CD4-positive, alpha-beta T cell treated with Interleukin-12 subunit alpha and Interleukin-12 subunit beta, for 1 hour (primary cell): ENCODE measurements around the gene ANKRD33.

Experiments
- DNase-seq: peaks from one replicate; pipeline ENCODE4 v3.0.0-alpha.2; 2020

ANKRD33 gene

DNA sequence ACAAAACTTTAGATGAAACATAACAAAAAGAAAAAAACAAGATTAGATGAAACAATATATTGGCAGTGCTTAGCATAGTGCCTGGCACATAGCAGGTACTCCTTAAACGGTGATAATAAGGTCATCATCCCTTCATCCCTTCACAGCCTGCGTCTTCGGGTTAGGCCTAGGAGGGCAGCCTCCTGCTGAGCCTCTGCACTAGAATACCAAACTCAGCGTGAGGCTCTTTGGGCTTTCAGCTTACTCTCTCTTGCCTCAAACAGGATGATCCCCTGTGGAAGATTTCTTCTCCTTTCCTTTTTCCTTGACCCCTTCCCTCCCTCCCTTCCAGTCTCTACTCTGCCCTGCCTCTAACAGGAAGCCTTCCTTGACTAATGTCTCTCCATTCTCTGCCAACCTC lies 25.0 kb upstream of the ANKRD33 start:
- DNase-seq = no peak

- DNase-seq = no peak
Observed at GRCh38 chr12:51863363-51863932, 24.5 kb upstream of the ANKRD33 start.

DNA sequence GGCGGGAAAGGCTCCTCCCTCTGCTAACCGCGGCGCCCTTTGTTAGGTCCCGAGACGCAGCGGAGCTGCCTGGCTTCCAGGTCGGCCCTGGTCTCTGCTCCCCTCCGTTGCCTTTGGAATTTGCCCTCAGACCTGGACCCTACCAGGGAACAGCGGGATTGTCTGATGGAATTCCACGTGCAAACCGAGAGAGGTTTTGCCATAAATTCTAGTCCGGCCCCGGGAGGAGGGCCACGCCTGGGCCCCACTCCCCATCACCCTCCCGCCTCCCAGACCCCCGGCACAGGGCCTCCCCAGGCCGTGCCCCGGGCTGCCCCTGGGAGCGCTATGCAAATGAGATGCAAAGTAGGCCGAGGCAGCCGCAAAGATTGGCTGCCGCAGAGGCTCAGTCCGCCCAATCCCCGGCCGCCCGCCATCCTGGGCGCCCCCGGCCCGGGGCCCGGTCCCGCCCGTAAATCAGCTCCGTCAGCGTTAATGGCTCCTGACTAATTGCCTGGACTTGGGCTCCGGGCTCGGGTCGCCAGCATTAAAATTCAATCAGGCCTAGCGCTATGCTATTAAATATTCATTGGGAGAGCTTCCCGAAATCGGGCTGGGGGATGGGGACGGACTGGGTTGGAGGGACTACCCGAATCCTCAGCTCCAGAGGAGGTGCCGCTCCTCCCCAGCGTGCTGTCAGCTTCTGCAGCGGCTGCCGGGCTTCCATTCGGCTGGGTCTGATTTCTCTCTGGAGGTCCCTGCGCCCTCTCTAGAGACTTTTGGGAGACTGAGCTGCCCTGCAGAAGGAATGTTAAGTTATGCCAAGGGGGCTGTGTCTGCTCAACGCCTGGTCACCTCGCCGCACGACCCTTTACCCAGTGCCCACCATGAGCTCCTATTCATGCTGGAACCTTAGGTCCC lies 23.7 kb upstream of the ANKRD33 start:
- DNase-seq = no peak

GRCh38 chr12:51864833-51865670 lies 22.9 kb upstream of the ANKRD33 start:
- DNase-seq = no peak

GRCh38 chr12:51865757-51866270 lies 22.1 kb upstream of the ANKRD33 start:
- no peak for DNase-seq

- DNase-seq = no peak
Observed at GRCh38 chr12:51866324-51866723, 21.6 kb upstream of the ANKRD33 start.

DNA sequence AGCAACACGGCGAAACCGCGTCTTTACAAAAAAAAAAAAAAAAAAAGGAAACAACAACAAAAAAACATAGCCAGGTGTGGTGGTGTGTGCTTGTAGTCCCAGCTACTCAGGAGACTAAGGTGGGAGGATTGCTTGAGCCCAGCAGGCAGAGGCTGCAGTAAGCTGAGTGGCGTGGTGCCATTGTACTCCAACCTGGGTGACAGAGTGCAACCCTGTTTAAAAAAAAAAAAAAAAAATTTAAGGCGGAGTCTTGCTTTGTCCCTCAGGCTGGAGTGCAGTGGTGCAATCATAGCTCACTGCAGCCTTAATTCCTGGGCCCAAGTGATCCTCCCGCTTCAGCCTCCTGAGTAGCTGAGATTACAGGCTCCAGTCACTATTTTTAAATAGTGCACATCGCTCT lies 21.1 kb upstream of the ANKRD33 start:
- DNase-seq = no peak

DNA sequence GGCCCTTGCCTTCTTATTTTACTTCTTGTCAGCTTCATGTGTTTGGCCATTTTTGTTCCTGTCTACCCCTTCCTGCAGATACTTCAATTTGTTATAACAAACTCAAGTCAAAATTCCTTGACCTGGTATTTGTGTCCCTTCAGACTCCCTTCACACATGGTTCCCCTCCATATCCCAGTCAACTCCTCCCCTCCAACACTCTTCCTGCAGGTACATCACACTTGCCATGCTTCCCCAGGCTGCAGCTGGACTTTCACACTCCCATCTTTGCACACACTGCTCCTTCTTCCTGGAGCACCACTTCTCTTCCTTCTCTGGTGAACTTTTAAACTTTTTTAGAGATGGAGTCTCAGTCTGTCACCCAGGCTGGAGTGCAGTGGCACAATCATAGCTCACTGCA lies 20.5 kb upstream of the ANKRD33 start:
- no peak for DNase-seq

DNA sequence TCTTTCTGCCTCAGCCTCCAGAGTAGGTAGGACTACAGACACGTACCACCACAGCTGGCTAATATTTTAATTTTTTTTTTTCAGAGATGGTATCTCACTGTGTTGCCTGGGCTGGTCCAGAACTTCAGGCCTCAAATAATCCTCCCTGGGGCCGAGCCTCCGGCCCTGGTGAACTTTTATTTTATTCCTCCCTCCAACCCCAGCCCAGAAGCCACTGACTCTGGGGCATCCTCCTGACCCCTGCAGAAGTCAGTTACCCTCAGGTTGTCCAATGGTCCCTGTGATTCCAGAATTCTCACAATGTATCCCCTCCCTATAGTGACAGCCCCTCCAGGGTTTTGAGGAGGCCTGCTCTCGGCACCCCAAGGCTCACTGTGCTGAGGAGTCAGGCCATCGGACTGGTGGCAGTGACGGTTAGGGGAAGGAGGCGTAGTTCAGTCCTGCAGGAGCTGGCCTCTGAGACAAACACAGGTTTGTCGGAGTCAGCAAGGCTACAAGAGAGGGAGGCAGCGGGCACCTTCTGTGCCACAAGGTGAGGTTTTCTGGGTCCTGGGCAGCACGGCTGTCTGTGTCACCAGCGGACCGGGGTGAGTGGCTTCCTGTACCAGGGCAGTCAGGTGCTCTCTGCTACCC lies 20.0 kb upstream of the ANKRD33 start:
- no peak for DNase-seq

- no peak for DNase-seq
Observed at GRCh38 chr12:51868821-51869495, 18.9 kb upstream of the ANKRD33 start.

DNA sequence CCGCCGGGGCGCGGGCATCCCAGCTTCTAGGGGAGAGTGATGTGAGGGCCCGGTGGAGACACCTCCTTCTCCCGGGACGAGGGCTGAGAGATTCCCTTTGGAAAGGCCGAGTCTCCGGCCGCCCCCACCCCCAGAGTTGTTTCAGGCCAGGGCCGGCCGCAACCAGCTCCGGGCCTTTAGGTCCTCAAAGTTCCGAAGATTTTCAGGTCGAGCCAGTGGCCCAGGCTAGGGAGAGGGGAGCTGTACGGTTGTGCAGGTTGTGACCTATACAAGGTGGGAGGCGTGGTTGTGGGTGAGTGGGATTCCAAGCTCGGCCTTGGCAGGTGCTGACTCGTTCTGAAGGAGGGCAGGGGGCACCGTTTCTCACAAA lies 18.4 kb upstream of the ANKRD33 start:
- no peak for DNase-seq

DNA sequence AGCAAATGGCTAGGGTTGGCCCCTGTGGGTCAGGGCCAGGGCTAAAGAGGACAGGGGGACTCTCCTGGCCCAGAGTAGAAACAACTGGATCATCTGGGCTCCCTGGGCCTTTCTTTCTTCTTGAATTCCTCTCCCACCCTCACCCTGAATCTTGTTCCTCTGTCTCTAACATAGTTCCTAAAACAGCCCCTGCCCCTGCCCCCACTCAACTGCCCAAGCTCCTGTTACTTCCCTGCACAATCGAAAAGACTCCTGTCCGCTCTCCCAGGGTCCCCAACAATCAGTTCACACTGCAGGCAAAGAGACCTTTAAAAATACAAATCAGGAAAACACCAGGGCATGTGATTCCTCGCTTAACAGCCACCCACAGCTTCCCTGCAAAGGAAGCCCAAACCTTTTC lies 18.0 kb upstream of the ANKRD33 start:
- no peak for DNase-seq

GRCh38 chr12:51870504-51870903 lies 17.4 kb upstream of the ANKRD33 start:
- no peak for DNase-seq

DNA sequence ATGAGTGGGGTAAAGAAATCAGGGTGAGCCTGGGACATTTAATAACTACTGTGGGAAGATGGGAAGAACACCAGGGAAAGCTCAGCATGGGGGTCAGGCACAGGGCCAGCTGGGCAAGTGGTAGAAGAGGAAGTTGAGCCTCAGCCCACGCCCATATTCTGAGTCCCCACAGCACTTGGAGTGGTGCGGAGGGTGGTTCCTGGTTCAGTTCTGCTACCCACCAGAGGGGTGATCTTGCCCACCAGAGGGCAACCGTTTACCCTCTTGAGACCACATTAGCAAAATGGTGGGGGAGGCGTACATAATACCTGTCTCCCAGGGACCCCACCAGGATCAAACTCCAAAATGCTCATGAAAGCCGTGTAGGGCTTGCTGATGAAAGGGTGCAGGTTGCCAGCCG lies 16.8 kb upstream of the ANKRD33 start:
- DNase-seq = no peak

GRCh38 chr12:51871918-51872688 lies 15.8 kb upstream of the ANKRD33 start:
- DNase-seq = no peak

- no peak for DNase-seq
Observed at GRCh38 chr12:51872689-51872981, 15.3 kb upstream of the ANKRD33 start.

GRCh38 chr12:51873251-51873994 lies 14.5 kb upstream of the ANKRD33 start:
- DNase-seq = no peak

- no peak for DNase-seq
Observed at GRCh38 chr12:51874000-51874399, 13.9 kb upstream of the ANKRD33 start.

DNA sequence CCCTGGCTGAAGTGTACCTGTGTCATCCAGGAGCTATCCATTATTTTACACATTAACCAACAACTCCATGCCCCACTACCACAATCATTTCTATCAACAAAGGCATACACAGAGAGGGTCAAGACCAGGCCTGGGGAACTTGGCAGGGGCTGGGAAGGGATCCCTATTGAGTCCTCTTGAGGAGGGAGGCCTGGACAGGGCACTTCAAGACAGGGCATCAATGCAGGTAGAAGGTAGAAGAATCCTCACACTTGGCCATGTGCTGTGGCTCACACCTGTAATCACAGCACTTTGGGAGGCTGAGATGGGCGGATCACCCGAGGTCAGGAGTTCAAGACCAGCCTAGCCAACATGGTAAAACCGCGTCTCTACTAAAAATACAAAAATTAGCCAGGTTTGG lies 13.4 kb upstream of the ANKRD33 start:
- no peak for DNase-seq

GRCh38 chr12:51879102-51879501 lies 8.8 kb upstream of the ANKRD33 start:
- no peak for DNase-seq

DNA sequence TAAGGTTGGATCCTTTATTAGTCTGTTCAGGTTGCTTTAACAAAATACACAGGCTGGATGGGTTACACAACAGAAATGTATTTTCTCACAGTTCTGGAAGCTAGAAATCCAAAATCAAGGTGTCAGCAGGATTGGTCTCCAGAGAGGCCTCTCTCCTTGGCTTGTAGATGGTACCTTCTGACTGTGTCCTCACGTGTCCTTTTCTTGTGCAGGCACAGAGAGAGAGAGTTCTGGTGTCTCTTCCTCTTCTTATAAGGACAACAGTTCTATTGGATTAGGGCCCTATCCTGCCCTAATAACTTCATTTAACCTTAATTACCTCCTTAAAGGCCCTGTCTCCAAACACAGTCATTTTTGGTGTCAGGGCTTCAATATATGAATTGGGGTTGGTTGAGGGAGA lies 4.6 kb upstream of the ANKRD33 start:
- no peak for DNase-seq
